Hematopoietic multipotent progenitor cell (in vitro differentiated cells): Measurements from ENCODE around the gene CCSER1. TPM values are rescaled to one million over a fixed set of nuclear protein-coding genes. Genes with fewer than 3 reads are reported as not detected.
"Not testable (repeated sequence)": the region's sequence is repeated elsewhere in the genome, so short reads cannot be mapped to it uniquely, and the experiment has no call there.

ENCODE experiments used
- DNase-seq, 3 donors: peaks; one replicate each; pipeline ENCODE4 v3.0.0-alpha.2; 2011 to 2015; ENCODE audit warnings: low read depth in 2 of 3, low spot score in 2 of 3
- total RNA-seq: library from RNA; depleted of rRNA; stranded (reverse); fragments of >200 nt; gene quantifications from one replicate; pipeline ENCODE4 v1.2.3, GENCODE V29; 2012

CCSER1 gene
- total RNA-seq, 1 donor: 15.3 TPM

DNA sequence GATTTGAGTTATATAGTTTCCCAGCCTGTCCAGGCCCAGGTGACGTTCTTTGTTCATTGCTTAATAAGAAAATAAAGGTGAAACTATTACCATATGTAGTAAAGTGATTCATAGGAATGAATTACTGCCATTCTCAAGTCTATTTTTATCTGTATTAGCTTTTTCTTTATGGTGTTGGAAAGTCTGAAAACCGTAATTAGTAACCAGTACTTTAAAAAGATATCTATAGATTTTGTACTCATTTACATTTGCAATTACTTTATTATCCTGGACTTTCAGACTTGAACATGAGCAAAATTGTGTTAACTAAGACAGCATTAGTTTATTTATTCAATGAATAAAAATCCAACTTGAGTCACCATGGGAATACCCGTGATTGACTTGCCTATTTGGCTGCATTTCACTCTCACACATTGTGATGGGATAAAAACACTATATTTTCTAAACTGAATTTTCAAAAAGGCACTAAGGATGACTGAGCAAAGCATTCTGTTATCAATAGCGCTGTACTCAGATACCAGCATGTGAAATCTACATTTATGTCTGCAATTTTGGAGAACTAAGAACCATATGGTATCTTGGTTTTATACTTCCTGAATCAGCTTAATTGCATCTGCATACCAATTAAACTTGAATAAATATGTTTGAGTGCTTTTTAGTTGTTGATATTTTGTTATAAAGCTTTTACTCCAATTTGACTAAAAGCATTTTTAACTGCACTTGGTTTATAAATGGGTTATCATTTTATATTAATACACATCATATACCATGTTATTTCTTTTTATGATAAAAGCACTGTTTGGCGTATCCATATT lies 154.6 kb downstream of the CCSER1 start:
- DNase-seq: no peak

DNA sequence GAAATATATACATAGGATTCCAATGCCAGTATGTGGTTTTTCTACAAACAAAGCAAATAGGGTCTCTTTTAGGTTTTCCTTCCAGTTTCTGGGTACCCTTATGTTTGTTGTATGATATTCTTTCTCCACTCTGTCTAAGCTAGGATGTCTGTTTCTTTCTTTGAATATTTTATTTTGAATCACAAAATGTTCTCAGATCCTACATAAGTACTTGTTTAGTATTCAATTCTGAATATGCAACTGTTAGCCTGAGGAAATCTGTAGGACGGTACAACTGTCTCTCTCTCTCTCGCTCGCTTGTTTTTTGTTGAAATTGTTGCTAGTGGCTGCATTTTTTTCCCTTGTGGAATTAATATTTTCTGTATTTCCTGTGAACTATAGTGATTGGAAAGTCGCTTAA lies 163.2 kb downstream of the CCSER1 start:
- DNase-seq: no peak

DNA sequence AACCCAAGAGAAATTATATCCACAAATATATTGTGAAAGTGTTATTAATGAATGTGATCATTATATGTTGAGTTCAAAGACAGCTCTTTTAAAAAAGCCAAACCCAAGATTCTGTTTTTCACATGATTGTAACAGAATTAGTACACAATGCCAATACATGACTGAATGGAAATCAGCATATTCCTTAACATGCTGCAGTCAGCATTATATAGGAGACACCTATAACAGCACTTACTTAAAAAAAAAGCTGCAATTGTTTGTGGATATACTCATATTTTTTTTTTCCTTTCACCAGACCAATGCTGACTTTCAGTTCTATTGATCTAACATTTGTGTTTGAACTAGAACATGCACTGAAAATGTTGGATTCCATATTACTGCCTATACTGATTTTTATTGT lies 165.2 kb downstream of the CCSER1 start:
- no peak for DNase-seq

DNA sequence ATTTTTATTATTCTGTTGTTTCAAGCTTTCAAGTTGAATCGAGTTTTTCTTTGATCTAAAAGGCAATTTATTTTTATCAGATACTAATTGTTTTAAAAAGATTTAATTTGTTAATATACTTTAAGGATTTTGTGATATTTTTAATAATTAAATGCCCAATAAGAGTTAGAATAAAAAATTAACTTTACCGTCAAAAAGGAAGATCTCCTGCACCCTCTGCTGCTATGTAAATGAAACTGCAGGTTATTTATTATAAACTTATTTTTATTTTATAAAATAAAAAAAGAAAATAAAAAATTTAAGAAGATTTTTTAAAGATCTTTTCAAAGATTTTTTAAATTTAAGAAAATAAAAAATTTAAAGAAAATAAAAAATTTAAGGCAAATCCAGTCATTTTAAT lies 166.1 kb downstream of the CCSER1 start:
- peak in 1 of 3 donors; percentile 23 for DNase-seq

DNA sequence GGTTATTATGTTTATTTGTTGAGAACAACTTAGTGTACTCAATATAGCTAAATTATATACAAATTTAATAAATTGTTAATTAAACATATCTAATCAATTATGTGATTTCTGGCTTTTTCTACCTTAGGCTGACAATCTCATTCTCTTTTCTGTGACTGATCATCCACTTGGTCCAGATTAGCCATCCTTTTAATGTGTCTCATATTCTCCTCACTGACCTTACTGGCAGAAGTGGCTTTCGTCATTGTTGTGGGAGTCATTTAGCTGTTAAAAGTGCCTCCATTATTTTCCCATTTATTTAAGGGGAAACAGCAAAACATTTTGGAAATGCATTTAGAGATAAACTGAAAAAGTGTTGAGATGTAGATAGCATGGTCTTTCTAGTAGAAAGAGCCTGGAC lies 172.2 kb downstream of the CCSER1 start:
- no peak for DNase-seq

DNA sequence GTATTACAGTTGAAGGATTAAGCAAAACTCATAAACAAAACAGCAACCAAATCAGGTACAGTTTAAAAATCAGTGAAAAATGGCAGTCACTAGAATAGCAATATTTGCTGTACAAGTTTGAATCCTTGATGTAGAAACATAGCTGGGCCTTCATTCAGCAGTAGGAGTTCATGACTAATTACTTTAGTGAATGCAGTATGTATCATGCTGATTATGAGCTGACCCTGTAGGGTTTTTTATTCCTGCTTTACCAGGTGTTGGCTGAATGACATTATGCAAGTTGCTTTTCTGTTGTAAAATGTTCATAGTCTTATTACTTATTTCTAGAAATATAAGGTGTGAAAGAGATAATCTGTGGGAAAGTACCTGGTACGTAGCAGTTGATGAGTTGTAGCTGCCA lies 179.6 kb downstream of the CCSER1 start:
- no peak for DNase-seq

DNA sequence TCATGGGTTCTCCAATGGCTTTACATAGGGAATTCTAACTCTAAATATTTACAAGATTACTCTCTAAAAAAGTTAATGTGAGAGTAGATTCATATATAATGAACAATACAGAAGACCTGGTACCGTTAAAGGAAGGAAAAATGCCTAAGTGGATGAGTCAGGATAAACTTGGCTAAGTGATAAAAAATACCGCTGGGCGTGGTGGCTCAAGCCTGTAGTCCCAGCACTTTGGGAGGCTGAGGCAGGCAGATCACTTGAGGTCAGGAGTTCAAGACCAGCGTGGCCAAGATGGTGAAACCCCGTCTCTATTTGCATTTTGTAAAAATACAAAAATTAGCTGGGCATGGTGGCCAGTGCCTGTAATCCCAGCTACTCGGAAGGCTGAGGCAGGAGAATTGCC lies 189.9 kb downstream of the CCSER1 start:
- DNase-seq: not testable (repeated sequence)

DNA sequence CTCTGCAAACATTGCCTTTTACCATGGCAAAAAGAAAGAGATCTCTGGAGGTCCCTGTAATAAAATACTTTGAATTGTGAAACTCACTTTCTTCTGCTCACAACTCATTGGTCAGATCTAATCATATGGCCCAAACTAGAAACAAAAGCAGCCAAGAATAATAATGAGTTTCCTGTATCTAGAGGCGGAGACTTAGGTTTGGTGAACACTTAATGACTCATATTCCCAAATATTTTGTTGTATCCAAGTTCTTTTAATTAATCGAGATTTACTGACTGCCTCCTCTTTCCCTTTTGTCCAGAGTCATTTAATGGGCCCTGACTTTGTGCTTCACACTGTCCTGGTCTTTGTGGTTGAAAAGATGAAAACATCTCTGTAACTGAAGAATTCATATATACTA lies 190.6 kb downstream of the CCSER1 start:
- no peak for DNase-seq

DNA sequence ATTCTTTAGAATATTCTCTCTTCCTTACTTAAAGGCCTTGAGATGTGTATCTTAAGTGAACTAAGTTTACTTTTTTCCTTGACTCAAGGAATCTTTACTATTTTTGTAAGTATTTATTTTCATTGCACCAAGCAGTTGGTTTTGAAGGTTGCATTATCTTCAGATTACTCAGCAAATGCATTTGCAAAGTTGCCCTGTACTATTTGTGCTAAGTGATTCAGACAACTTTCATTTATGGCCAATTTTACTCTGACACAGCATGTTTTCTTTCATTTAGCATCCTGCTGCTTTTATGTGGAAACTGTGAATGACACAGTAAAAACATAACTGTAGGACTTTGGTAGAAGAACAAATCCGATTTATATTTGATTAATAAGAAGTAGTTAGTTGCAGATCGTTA lies 191.0 kb downstream of the CCSER1 start:
- DNase-seq: peak in 1 of 3 donors; percentile 42

DNA sequence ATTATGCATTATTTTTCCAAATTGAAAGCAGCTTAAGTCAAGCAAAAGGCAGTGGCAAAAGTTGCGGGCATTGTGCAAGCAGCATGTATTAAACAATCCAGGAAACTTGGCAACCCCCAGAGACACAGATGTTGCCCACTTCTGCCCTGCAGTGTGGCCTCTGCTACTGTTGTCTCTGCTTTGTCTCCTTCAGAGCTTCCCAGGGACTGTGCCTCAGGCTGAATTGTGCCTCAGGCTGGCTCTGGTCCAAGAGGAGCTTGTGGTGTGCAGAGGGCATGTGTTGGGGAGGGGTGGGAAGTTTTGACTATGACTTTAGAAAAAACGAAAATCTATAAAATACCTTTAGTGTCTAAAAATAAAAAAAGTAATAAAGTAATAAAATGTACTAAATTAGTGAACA lies 201.4 kb downstream of the CCSER1 start:
- peak in 2 of 3 donors; percentile 18 to 59 for DNase-seq

DNA sequence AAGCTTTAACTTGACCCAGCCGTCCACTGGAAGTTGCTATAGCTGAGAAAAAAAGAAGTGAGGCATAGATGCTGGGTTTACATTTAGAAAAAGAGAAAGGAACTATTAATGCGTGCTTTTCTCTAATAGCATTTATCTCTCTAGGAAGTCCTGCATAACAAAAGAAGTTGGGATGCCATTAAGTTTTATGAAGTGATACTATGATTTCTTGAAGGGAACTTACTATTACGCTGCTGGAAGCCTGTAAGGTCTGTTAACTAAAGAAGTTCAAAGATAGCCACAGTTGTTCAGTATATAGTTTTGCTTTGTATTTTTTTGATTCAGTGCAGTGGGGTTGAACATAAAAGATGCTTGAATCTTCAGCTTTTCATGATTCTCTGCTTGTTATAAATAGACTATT lies 203.4 kb downstream of the CCSER1 start:
- DNase-seq: no peak

DNA sequence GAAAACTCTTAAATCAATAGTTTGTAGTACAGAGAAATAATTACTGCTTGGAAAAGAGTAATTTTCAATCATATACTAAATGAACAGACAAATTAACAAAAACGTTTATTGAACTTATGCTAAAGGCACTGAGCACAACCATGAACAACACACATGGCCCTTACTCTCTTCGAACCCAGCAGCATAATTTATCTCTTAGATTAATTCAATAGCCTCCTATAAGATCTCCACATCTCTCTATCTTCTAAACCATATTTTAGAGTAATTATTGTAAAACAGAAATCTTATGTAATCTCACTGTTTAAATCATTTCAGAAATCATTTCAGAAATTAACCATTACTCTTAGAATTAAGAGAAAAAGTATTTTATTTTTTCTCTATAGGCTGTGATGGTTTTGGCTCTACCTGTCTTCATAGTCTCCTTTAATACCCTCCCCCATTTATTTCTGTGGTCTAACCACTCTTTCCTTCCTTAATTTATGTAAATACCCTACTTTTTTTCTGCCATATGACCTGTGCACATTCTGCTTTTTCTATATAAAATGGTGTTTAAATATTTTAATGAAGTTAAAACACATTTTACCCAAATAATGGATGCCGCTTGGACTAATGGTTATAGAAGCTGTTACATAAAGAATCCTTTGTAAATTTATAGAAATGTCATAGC lies 218.5 kb downstream of the CCSER1 start:
- peak in 1 of 3 donors; percentile 35 for DNase-seq

DNA sequence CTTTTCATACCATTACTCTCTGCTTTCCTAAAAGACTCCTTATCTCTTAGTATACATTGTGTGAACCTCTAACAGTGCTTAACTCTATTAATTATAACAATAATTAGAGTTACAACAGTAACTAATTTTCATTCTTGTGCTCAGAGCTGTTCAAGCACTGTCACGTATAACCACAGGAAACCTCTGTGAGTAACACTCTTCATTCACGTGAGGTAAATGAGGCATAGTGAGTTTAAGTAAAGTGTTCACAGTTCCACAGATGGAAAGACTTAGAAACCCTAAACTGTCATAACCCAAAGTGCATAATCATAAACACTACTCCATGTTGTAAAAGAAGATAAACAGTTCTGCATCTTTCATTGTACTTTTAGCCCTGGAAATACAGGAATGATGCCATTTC lies 222.4 kb downstream of the CCSER1 start:
- peak in 2 of 3 donors; percentile 12 to 23 for DNase-seq

DNA sequence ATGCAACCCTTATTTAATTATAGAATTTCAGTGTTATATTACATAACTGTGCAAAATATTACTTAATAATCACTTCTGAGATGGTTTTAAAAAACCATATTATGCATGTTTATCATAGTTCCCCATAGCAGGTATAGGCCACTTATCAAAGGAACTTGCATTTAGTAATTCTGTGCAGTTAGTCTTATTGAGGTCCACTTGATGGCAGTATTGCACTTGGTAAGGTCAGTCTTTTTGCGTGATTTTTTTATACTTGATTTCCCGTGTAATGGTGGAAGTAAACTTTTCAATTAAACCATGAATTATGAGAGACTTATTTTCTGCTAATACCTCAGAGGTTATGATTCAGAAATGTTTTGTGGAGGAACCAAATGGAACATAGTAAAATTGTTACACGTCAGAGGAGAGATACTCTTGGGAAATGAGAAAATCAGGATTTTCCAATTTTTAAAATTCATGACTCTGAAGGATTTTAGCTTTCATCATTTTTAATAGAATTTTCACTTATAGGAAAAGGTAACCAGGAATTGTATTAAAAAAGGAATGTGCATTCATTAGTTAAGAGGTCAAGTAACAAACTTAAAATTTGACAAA lies 230.0 kb downstream of the CCSER1 start:
- DNase-seq: peak in 2 of 3 donors; percentile 64 to 79

DNA sequence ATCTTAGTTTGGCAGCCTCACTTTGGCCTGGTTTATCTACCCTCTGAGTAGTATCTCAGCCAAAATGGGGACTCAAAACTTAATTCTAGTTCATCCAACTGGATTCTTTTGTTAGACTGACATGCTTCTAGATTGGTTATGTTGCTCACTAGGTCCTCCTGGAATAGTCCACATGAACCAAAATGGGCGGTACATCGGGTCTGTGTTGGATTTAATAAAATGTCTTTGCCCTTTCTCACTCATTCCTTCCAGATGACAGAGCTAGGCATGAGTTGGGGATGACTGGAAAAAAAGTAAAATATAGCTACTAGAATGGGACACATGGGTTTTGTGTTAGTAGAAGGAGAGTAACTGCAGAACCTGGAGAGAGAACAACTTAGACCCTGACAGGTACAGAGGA lies 247.9 kb downstream of the CCSER1 start:
- DNase-seq: no peak

DNA sequence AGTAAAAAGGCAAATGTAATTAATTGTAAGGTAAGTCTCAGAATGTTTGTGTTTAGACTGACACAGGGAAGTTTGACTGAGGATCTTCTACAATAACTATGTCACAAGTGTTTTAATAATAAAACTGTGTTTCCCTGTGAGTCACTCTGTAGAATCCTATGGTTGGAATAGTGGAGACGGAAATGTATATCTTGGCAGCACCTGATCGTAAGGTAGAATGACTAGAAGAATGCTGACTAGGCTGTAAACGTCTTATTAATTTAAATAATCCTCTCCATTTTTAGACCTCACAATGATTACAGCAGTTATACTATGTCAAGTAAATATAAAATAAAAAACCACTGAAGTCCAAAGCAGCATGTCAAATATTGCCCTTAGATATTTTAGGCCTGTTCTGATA lies 266.0 kb downstream of the CCSER1 start:
- DNase-seq: no peak

DNA sequence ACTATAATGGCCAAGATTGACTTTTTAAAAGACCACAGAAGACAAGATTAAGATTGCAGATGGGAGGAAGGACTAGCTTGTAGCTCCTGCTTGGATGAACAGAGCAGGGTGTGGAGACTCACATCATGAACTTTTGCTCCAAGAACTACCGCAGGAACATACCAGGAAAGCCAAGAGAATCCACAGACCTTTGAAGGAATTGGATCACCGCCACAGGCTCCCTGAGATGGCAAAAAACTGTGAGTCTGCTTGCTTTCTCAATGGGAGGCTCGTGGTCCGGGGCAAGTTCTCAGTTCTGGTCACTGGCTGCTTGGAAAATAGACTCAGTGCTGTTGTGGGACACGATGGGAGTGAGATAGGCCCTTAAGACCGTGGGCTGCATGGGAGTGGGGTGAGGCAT lies 276.6 kb downstream of the CCSER1 start:
- DNase-seq: no peak

DNA sequence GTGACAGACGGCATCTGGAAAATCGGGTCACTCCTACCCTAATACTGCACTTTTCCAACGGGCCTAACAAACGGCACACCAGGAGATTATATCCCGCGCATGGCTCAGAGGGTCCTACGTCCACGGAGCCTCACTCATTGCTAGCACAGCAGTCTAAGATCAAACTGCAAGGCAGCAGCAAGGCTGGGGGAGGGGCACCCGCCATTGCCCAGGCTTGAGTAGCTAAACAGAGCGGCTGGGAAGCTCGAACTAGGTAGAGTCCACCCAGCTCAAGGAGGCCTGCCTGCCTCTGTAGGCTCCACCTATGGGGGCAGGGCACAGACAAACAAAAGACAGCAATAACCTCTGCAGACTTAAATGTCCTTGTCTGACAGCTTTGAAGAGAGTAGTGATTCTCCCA lies 280.7 kb downstream of the CCSER1 start:
- DNase-seq: not testable (repeated sequence)

DNA sequence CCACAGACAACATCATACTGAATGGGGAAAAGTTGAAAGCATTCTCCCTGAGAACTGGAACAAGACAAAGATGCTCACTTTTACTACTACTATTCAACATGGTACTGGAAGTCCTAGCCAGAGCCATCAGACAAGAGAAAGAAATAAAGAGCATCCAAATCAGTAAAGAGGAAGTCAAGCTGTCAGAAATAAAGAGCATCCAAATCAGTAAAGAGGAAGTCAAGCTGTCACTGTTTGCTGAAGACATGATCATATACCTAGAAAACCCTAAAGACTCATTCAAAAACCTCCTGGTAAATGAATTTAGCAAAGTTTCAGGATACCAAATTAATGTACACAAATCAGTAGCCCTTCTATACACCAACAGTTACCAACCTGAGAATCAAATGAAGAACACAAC lies 285.6 kb downstream of the CCSER1 start:
- not testable (repeated sequence) for DNase-seq

DNA sequence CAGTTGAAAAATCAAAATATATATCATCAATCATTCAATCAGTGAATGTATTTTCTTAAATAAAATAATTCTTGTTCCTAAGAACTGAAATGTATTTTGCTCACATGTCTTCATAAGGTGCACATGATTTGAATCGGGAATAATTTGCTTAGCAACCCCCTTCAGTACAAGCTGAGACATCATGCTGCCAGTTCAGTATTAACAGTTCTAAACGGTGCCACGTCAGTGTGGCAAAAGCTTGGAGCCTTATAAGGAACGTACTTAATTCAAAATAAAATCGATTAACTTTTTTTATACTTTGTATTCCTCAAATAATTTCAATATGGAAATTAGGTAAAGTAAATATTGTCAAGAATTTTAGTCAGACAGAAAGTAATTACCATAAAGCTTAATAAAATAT lies 287.9 kb downstream of the CCSER1 start:
- DNase-seq: no peak

DNA sequence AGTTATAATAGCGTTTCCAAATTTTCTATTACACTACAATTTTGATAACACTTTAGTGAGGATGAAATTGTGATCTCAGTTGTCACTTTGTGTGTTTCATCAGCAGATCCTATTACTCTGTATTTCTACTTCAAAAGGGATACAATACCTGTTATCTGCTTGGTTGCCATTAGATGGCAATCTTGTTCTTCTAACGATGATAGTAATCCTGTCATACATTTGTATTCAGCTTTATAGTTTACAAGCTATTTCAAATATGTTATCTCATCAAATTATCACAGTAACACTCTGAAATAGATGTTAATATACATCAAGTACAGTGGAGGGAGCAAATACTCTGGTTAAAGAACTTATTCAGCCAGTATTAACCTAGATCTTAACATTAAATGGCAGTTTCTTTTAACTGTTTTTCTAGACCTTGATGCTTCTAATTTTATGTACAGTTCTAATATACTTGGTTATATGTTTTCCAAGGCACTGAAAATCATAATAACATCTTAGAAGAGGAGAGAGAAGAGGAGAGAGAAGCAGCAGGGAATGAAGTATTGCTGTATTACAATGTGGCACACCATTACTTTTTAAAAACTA lies 292.0 kb downstream of the CCSER1 start:
- DNase-seq: peak in 2 of 3 donors; percentile 23 to 67
